Neural progenitor cell (in vitro differentiated cells): Measurements from ENCODE around the gene CDH23.

Experiments
- EZH2 ChIP-seq: fragments of 200-600 bp; sonication (generic); IDR thresholded peaks from 2 replicates; pipeline ENCODE4 v1.6.1; 2017; ENCODE audit warnings: antibody characterized with exemption, mild to moderate bottlenecking, moderate library complexity
- EZH2phosphoT487 ChIP-seq: fragments of 200-600 bp; sonication (generic); IDR thresholded peaks from 2 replicates; pipeline ENCODE4 v1.6.1; 2017; ENCODE audit warnings: antibody characterized with exemption
- TF ChIP-seq, protein P1 (sequence below): fragments of 200-600 bp; sonication (generic); IDR thresholded peaks from 2 replicates; pipeline ENCODE4 v1.5.1; 2017; ENCODE audit warnings: antibody characterized with exemption, mild to moderate bottlenecking

DNA sequence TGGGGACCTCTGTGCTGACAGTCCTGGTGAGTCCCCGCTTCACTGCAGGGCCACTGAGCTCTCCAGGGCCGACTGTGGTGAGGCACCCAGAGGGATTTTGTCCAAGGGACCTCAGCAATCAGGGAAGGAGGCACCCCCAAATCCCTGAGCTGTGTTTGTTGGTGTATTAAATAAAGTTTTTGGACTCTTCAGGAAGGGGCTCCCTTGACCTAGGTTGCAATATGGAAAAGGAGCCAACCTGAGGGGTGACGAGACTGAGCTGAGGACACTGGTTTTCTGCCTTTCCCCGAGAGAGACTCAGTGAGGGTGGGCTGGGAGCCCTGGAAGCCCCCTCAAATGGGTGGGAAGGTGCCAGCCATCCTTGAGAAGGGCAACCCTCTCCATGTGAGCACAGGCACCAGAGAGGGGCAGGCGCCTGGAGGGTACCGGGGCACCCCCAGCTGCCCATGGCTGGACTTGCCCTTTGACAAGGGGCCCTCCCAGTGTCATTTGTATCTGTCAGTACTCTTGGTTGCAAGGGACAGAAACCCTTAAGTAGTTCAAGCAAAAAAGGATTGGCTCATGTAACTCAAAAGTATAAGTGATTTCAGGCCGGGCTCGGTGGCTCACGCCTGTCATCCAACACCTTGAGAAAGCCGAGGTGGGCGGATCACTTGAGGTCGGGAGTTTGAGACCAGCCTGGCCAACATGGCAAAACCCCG lies 250.0 kb downstream of the CDH23 start:
- TF ChIP-seq, protein P1, sequence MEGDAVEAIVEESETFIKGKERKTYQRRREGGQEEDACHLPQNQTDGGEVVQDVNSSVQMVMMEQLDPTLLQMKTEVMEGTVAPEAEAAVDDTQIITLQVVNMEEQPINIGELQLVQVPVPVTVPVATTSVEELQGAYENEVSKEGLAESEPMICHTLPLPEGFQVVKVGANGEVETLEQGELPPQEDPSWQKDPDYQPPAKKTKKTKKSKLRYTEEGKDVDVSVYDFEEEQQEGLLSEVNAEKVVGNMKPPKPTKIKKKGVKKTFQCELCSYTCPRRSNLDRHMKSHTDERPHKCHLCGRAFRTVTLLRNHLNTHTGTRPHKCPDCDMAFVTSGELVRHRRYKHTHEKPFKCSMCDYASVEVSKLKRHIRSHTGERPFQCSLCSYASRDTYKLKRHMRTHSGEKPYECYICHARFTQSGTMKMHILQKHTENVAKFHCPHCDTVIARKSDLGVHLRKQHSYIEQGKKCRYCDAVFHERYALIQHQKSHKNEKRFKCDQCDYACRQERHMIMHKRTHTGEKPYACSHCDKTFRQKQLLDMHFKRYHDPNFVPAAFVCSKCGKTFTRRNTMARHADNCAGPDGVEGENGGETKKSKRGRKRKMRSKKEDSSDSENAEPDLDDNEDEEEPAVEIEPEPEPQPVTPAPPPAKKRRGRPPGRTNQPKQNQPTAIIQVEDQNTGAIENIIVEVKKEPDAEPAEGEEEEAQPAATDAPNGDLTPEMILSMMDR: no peak
- no peak for TF ChIP-seq EZH2phosphoT487
- no peak for TF ChIP-seq EZH2
